Naive B cell (primary cell): ENCODE measurements around the gene DDAH2. TPM values are rescaled to one million over a fixed set of nuclear protein-coding genes. Genes with fewer than 3 reads are reported as not detected.

ENCODE experiments used
- ATAC-seq, 2 donors: fragments of 150-1000 bp; cut with Tn5 transposase; 2 replicates each; pipeline ENCODE4 v1.10.0; 2021; ENCODE audit warnings: low read depth in 2 of 2, mild to moderate bottlenecking in 2 of 2, moderate library complexity in 2 of 2
- DNase-seq: peaks from one replicate; pipeline ENCODE4 v3.0.0; 2022
- H3K27ac Mint-ChIP-seq, 6 donors: one replicate each; pipeline ENCODE4 v1.8.0; 2020 to 2022; ENCODE audit warnings: mild to moderate bottlenecking in 6 of 6, mixed read lengths in 6 of 6, moderate library complexity in 5 of 6, inconsistent platforms in 2 of 6
- H3K27me3 Mint-ChIP-seq, 3 donors: one replicate each; pipeline ENCODE4 v1.8.0; 2021 to 2022; ENCODE audit warnings: mixed read lengths in 3 of 3, mild to moderate bottlenecking in 1 of 3
- H3K36me3 Mint-ChIP-seq, 2 donors: one replicate each; pipeline ENCODE4 v1.8.0; 2020 to 2022; ENCODE audit warnings: mixed read lengths in 2 of 2, inconsistent platforms in 1 of 2, mild to moderate bottlenecking in 1 of 2
- H3K4me1 Mint-ChIP-seq, 3 donors: one replicate each; pipeline ENCODE4 v1.8.0; 2020 to 2022; ENCODE audit warnings: mixed read lengths in 3 of 3, inconsistent platforms in 1 of 3, mild to moderate bottlenecking in 1 of 3, moderate library complexity in 1 of 3
- H3K4me3 Mint-ChIP-seq, 8 donors: one replicate each; pipeline ENCODE4 v1.8.0; 2020 to 2022; ENCODE audit warnings: mild to moderate bottlenecking in 8 of 8, mixed read lengths in 8 of 8, moderate library complexity in 8 of 8, inconsistent platforms in 2 of 8
- H3K9me3 Mint-ChIP-seq, 7 donors: one replicate each; pipeline ENCODE4 v1.8.0; 2020 to 2022; ENCODE audit warnings: mixed read lengths in 7 of 7, mild to moderate bottlenecking in 5 of 7, inconsistent platforms in 2 of 7, moderate library complexity in 1 of 7
- polyA plus RNA-seq, 6 donors: library from polyadenylated mRNA; unstranded; fragments of 300-500 nt; fragmentation: Illumina TruSeq; gene quantifications; one replicate each; pipeline ENCODE4 v1.2.3, GENCODE V29; 2021; ENCODE audit warnings: low read depth in 6 of 6

DDAH2 gene
- polyA plus RNA-seq, 6 donors from 2014 or later: 57.1 to 87.6 (median 82.1) TPM

- peaks cover 6 to 8% (median 8%) of the 10 kb centered on the region in 3 donors for H3K4me1 Mint-ChIP-seq
- no peak overlapping the region for H3K4me3 Mint-ChIP-seq
- no peaks in the 10 kb centered on the region for H3K36me3 Mint-ChIP-seq
- no peak for DNase-seq
- H3K27me3 Mint-ChIP-seq: no peaks in the 10 kb centered on the region
- H3K9me3 Mint-ChIP-seq: no peaks in the 10 kb centered on the region
- peak overlapping the region in 1 of 6 donors; percentile 14 for H3K27ac Mint-ChIP-seq
- no peak for ATAC-seq
Observed at GRCh38 chr6:31767096-31767645, 38.1 kb upstream of the DDAH2 start.

DNA sequence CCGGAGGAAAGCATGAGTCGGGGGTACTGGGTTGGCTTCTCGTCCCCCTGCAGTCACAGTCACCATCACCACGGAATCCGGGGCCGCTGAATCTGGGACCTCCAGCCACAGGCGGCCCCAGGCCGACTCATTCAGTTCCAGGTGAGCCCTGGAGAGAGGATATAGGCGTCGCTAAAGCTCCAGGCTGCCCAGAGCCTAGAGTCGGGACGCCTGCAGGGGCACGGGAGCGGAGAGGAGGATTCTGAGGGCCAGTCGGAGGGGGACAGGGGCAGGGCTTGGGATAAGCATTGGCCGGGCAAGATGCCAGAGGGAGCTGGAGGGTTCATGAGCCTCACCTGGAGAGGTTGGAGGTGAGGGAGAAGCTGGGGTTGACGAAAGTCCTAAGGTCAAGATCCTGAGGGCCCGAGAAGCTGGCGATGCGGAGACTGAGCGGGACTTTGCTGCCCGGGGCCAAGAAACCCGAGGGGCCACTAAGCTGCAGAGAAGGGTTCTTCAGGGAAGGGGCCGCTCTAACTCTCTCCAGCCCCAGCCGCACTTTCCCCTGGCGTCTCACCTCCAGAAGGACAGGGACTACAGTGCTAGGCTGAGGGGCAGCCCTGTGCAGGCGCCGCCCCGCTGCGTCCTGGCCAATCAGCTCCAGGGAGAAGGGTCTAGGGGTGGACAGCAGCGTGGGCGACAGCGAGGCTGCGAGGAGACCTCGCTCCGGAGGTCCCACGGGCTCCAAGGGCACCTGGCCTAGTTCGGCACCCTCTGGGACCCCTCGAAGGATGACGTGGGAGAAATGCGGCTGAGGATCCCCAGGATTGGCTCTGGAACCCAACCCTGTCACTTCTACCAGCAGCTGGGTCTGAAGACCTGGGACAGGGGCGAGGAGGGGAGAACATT, 37.1 kb upstream of the DDAH2 start:
- DNase-seq: no peak
- Mint-ChIP-seq H3K4me3 (no peak overlapping the region), H3K36me3 (peaks cover 0 to 2% of the 10 kb centered on the region in 2 donors), H3K9me3 (no peaks in the 10 kb centered on the region), H3K27ac (no peak overlapping the region), H3K4me1 (peaks cover 8% of the 10 kb centered on the region in 3 donors), H3K27me3 (no peaks in the 10 kb centered on the region)
- no peak for ATAC-seq

DNA sequence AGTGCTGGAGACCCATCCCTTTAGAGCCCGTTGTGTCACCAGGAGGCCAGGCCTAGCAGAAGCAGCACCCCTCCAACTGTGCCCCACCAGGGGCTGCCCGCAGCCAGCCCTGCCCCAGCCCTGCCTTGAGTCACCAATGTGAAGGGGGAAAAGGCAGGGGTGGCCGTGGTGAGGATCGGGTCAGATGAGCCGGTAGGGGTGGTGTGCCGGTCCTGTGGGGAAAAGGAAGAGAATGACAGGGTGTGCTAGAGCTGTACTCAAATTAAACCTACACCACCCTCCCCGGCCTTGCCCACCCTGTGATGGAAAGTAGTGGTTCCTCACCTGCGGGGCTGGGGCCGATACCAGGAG, 36.4 kb upstream of the DDAH2 start:
- Mint-ChIP-seq H3K27me3 (no peaks in the 10 kb centered on the region), H3K4me1 (peaks cover 8 to 13% (median 8%) of the 10 kb centered on the region in 3 donors), H3K36me3 (peaks cover 0 to 8% of the 10 kb centered on the region in 2 donors), H3K9me3 (no peaks in the 10 kb centered on the region), H3K4me3 (no peak overlapping the region), H3K27ac (no peak overlapping the region)
- no peak for DNase-seq
- no peak for ATAC-seq

GRCh38 chr6:31764198-31764597, 35.1 kb upstream of the DDAH2 start:
- Mint-ChIP-seq H3K9me3 (no peaks in the 10 kb centered on the region), H3K27ac (peak overlapping the region in 2 of 6 donors; percentile 35 to 37), H3K36me3 (peaks cover 0 to 16% of the 10 kb centered on the region in 2 donors), H3K27me3 (no peaks in the 10 kb centered on the region), H3K4me3 (no peak overlapping the region), H3K4me1 (peaks cover 0 to 6% (median under 1%) of the 10 kb centered on the region in 3 donors)
- ATAC-seq (no peak), DNase-seq (no peak)

- no peaks in the 10 kb centered on the region for H3K27me3 Mint-ChIP-seq
- H3K4me1 Mint-ChIP-seq: peaks cover 0 to 6% (median 0%) of the 10 kb centered on the region in 3 donors
- ATAC-seq (no peak), DNase-seq (no peak)
- H3K4me3 Mint-ChIP-seq: peak overlapping the region in 1 of 8 donors; percentile 76
- no peaks in the 10 kb centered on the region for H3K9me3 Mint-ChIP-seq
- H3K27ac Mint-ChIP-seq: peak overlapping the region in 1 of 6 donors; percentile 0
- H3K36me3 Mint-ChIP-seq: peaks cover 0 to 16% of the 10 kb centered on the region in 2 donors
Observed at GRCh38 chr6:31763619-31763940, 34.5 kb upstream of the DDAH2 start.

- peaks cover 0 to 9% (median 0%) of the 10 kb centered on the region in 3 donors for H3K4me1 Mint-ChIP-seq
- no peaks in the 10 kb centered on the region for H3K27me3 Mint-ChIP-seq
- peak overlapping the region in 1 of 8 donors; percentile 76 for H3K4me3 Mint-ChIP-seq
- H3K9me3 Mint-ChIP-seq: no peaks in the 10 kb centered on the region
- peak overlapping the region in 1 of 6 donors; percentile 42 for H3K27ac Mint-ChIP-seq
- H3K36me3 Mint-ChIP-seq: peaks cover 0 to 20% of the 10 kb centered on the region in 2 donors
- DNase-seq (no peak), ATAC-seq (no peak)
Observed at GRCh38 chr6:31762878-31763618, 33.9 kb upstream of the DDAH2 start.

GRCh38 chr6:31762356-31762755, 33.3 kb upstream of the DDAH2 start, which contains the start of gene SAPCD1:
Gene SAPCD1, plus strand, starts transcription at chr6:31762656. Its CDS starts 399 bp downstream, at chr6:31763055.
- H3K4me3 Mint-ChIP-seq: peak within 1 kb of the TSS in 1 of 8 donors; percentile 76
- peaks cover 0 to 10% (median 0%) of the 10 kb centered on the region in 3 donors for H3K4me1 Mint-ChIP-seq
- ATAC-seq: no peak
- no peak for DNase-seq
- H3K27me3 Mint-ChIP-seq: no peaks in the 10 kb centered on the region
- H3K27ac Mint-ChIP-seq: peak within 1 kb of the TSS in 1 of 6 donors; percentile 42
- no peaks in the 10 kb centered on the region for H3K9me3 Mint-ChIP-seq
- peaks cover 0 to 23% of the 10 kb centered on the region in 2 donors for H3K36me3 Mint-ChIP-seq

DNA sequence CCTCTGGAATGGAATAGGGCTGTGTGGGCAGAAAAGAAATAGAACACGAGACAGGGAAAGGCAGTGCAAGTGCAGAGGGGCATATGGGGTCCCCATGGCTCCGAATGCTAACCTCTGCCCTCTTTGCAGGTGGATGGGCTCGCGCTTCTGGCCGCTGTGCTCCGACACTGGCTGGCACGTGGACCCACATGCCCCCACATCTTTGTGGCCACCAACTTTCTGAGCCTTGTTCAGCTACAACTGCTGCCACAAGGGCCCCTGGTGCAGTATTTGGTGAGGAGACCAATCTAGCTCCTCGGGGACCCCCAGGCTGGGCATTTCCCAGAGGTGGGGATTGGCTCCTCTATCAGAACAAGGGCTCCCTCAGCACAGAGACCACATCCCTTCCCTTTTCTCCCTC, 32.2 kb upstream of the DDAH2 start:
- Mint-ChIP-seq H3K27me3 (no peaks in the 10 kb centered on the region), H3K9me3 (no peaks in the 10 kb centered on the region), H3K36me3 (peaks cover 0 to 23% of the 10 kb centered on the region in 2 donors), H3K27ac (peak overlapping the region in 1 of 6 donors; percentile 72), H3K4me3 (no peak overlapping the region), H3K4me1 (peaks cover 0 to 10% (median 0%) of the 10 kb centered on the region in 3 donors)
- DNase-seq (no peak), ATAC-seq (no peak)

GRCh38 chr6:31760790-31761189, 31.7 kb upstream of the DDAH2 start:
- Mint-ChIP-seq H3K36me3 (peaks cover 0 to 23% of the 10 kb centered on the region in 2 donors), H3K27ac (peak overlapping the region in 2 of 6 donors; percentile 31 to 72)
- ATAC-seq: no peak

GRCh38 chr6:31758281-31758680, 29.2 kb upstream of the DDAH2 start:
- peaks cover 0 to 10% (median 0%) of the 10 kb centered on the region in 3 donors for H3K4me1 Mint-ChIP-seq
- no peaks in the 10 kb centered on the region for H3K9me3 Mint-ChIP-seq
- no peaks in the 10 kb centered on the region for H3K27me3 Mint-ChIP-seq
- no peak overlapping the region for H3K27ac Mint-ChIP-seq
- H3K4me3 Mint-ChIP-seq: no peak overlapping the region
- H3K36me3 Mint-ChIP-seq: peaks cover 0 to 23% of the 10 kb centered on the region in 2 donors
- ATAC-seq (no peak), DNase-seq (no peak)

More at GRCh38 chr6:31760790-31761189, 31.7 kb upstream of the DDAH2 start:
- Mint-ChIP-seq H3K4me3 (no peak overlapping the region), H3K27me3 (no peaks in the 10 kb centered on the region), H3K9me3 (no peaks in the 10 kb centered on the region), H3K4me1 (peaks cover 0 to 10% (median 0%) of the 10 kb centered on the region in 3 donors)
- DNase-seq: no peak

GRCh38 chr6:31752739-31753319, 23.7 kb upstream of the DDAH2 start:
- ATAC-seq (no peak), DNase-seq (no peak)
- Mint-ChIP-seq H3K4me3 (no peak overlapping the region), H3K4me1 (no peaks in the 10 kb centered on the region), H3K9me3 (no peaks in the 10 kb centered on the region), H3K27ac (no peak overlapping the region), H3K36me3 (peaks cover 0 to under 1% of the 10 kb centered on the region in 2 donors), H3K27me3 (no peaks in the 10 kb centered on the region)

DNA sequence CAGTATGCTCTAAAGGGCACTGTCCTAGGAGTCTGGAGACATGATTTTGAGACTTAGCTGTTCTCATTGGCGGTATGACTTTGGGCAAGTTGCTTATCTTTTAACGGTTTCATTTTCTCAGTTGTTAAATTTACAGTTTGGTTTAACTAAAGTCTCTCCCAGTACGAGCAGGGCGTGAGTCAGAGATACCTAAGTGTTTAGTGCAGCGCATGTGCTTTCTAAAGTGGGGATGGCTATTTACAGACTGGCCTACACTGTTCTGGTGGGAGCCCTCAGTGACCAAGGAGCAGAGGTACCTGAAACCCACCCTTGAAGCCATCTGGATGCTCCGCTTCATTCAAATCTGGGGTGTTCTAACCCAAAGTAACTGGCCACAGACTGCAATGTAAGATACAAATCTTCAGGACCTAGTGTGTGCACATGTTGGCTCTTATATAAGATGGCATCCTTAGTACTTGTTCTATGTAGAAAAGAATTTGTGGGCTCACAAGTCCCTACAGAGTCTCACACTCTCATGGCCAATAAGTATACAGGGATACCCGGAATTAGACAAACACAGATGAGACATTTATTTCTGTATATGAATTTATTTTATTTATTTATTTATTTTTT, 21.4 kb upstream of the DDAH2 start:
- Mint-ChIP-seq H3K27ac (no peak overlapping the region), H3K4me1 (no peaks in the 10 kb centered on the region), H3K4me3 (no peak overlapping the region), H3K36me3 (no peaks in the 10 kb centered on the region), H3K9me3 (no peaks in the 10 kb centered on the region), H3K27me3 (no peaks in the 10 kb centered on the region)
- DNase-seq (no peak), ATAC-seq (no peak)
